Hematopoietic multipotent progenitor cell (in vitro differentiated cells): ENCODE data around the gene UBP1. TPM values are rescaled to one million over a fixed set of nuclear protein-coding genes. Genes with fewer than 3 reads are reported as not detected.
A peak's percentile ranks its signal among the peaks of the same experiment; 100 is the strongest.
"Not testable (repeated sequence)": the region's sequence is repeated elsewhere in the genome, so short reads cannot be mapped to it uniquely, and the experiment has no call there.

Experiments
- DNase-seq, 3 donors: peaks; one replicate each; pipeline ENCODE4 v3.0.0-alpha.2; 2011 to 2015; ENCODE audit warnings: low read depth in 2 of 3, low spot score in 2 of 3
- total RNA-seq: library from RNA; depleted of rRNA; stranded (reverse); fragments of >200 nt; gene quantifications from one replicate; pipeline ENCODE4 v1.2.3, GENCODE V29; 2012

Gene UBP1, protein sequence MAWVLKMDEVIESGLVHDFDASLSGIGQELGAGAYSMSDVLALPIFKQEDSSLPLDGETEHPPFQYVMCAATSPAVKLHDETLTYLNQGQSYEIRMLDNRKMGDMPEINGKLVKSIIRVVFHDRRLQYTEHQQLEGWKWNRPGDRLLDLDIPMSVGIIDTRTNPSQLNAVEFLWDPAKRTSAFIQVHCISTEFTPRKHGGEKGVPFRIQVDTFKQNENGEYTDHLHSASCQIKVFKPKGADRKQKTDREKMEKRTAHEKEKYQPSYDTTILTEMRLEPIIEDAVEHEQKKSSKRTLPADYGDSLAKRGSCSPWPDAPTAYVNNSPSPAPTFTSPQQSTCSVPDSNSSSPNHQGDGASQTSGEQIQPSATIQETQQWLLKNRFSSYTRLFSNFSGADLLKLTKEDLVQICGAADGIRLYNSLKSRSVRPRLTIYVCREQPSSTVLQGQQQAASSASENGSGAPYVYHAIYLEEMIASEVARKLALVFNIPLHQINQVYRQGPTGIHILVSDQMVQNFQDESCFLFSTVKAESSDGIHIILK
- 42.0 TPM for total RNA-seq

DNA sequence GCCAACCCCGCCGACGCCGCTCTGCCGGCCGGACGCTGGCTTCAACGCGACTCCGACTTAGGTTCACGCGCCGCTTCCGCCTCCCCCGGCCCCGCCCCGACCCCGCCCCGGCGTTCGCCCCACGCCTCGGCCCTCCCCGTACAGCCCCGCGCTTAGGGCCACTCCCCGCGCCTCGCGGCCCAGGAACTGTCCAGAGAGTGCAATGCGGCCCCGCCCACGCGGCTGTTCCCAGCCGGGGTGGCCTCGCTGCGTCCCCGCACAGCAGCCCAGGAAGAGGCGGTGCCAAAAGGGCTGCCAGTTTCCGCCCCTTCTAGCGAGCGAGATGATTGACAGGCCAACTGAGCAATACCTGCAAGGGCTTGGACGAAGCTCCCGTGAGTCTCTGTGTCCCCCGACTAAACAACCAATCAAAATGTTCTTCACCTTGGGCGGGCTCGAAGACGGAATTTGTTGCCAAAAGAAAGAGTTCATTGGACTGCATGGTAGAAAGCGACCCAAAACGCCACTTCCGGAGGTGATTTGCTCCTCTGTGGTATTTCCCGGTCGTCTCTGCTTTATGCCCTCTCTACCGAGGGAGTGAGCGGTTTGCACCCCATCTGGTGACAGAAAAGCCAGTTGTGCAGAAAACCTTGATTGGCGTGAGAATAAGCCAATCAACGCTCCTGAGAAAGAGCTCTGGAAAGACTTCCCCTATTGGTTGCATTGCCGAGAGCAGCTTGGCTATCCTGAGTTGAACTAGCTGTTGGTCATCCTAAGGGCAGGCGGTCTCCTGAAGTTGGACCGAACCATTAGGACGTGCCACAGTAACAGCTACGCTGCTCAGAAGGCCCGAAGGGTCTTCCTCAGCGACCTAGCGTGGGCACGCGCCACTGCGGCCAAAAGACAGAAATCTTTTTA lies at the start of gene UBP1:
UBP1 (minus strand) TSS at position 78 of the 897 bp plus-strand sequence. CDS start 557 bp downstream, outside the sequence.
- DNase-seq = peak; percentile 95 to 100 (median 100)

DNA sequence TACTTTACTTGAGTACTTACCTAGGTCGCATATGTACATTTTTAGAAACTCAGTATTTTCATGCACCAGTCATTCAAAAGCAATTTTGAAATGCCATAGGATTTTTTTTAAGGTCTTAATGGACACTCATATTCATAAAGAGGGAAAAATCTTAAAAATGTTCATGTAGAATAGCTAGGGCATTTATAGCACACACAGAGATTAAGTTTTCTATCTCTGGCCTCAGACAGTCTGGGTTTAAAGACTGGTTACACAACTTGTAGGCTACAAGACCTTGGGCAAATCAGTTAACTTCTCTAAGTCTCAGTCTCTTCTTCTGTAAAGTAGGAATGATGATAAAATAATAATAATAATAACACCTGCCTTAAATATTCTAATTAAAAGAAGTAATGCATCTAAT lies 48.5 kb upstream of the UBP1 start:
- DNase-seq = no peak

DNA sequence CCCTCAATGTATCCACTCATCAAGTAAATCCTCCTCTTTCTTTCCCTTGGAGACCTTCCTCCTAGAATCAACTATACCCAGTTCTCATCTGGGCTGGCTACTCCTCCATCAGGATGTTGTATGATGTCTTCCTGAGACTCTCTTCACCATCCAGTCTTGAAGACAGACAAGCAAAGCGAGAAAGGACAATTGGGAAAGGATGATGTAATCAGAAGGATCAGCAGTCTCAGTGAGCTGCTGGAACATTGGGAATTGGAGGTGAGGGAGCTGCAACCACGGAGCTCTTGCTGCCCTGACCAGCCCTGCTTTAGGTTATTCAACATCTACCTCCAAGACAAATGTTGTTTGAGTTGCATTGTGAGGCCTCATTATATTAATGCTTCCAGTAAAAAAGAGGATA lies 48.0 kb upstream of the UBP1 start:
- DNase-seq = no peak

DNA sequence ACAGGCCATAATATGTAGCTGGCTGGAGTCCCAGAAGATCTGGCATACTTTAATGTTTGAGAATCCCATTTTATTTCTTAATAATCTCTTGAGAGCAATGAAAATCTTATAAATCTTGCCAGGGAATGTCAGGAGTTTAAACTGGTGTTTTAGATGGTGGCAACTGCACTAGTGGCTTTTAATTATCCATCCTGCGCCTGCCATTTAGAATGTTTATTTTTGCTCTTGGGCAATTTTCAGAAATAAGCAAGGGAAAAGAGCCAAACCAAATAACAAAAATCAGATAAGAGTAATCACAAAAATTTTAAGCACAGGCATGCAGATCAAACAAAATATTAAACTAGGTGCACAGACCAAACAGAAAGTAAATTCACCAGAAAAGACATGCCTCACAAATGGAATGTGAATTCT lies 41.9 kb upstream of the UBP1 start:
- DNase-seq = no peak

DNA sequence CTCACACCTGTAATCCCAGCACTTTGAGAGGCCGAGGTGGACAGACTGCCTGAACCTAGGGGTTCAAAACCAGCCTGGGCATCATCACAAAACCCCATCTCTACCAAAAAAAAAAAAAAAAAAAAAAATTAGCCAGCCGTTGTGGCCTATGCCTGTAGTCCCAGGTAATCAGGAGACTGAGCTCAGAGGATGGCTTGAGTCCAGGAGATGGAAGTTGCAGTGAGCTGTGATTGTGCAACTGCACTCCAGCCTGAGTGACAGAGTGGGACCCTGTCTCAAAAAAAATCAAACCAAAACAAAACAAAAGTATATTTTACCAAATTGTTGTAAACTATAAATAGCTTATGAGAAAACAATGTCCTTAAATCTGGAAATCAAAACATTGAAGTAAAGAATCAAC lies 34.7 kb upstream of the UBP1 start:
- DNase-seq = no peak

DNA sequence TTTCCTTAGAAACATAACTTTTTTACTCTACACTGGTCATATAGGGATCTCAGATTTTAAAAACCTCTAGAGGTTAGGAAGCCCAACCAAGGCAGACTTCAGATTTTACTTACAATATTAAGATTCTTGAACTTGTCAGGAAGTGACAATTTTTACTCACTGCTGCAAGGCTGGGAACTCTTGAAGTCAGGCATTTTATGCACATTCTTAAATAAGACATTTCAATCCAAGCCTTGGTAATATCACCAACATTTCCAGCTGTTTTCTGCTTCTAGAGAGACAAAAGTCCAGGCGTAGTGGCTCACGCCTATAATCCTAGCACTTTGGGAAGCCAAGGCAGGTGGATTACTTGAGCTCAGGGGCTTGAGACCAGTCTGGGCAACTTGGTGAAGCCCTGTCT lies 33.6 kb upstream of the UBP1 start:
- DNase-seq = no peak

DNA sequence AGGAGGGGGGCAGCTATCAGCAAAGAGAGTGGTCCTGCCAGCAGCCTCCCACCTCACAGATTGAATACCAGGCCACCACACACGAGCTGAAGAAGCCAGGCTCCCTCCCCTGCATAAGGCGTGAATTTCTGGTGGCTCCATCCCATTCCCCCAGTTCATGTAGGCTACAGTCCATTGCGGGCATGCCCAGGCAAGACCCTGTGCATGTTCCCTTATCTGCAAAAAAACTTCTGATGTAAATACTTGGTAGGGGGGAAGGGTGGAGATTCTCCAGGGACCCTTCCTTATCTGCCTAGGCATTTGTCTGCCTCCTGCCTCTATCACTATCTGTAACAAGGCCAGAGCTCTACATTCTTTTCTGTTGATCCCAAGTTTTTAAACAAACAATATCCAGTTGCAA lies 27.6 kb upstream of the UBP1 start:
- no peak for DNase-seq

DNA sequence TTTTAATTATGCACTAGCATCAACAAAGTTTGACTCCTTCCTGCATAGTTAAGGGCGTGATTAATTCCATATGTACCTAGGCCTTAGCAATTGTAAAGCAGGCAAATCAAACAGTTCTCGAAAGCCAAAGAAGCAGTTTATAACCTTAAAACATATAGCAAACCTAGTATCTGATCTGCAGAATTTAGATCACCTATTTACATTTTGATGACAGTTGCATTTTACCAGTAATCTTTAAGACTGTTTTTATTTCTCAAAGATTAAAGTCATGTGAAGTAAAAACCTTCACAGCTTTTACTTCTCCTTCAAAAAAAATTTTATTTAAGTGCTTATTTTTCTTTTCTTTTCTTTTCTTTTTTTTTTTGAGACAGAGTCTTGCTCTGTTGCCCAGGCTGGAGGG lies 20.9 kb upstream of the UBP1 start:
- DNase-seq = no peak

DNA sequence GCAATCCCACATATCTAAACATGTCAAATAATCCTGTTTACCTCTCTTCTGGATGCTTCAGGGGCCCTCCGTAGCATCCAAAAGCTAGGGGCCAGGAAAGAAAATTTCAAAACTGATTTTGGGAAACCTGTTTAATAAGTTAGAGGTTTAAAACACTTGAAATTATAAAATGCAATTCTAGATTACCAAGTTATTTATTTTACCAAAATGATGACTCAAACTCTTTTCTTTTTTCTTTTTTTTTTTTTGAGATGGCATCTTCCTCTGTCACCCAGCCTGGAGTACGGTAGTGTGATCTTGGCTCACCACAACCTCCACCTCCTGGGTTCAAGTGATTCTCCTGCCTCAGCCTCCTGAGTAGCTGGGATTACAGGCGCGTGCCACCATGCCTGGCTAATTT lies 19.4 kb upstream of the UBP1 start:
- not testable (repeated sequence) for DNase-seq

DNA sequence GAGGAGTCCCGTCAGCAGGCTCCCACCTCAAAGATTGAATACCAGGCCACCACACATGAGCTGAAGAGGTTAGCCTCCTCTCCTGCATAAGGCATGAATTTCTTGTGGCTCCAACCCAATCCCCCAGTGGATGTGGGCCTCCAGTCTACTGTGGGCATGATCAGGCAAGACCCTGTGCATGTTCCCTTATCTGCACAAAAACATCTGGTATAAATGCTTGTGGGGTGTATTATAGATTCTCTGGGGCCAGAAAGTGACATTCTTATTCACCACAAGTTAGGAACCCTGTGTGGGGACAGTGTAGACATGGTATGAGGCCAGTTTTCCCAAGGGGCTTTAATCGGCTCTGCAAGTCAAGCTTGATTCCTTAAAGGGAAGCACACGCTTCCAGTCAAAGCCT lies 18.2 kb upstream of the UBP1 start:
- no peak for DNase-seq

DNA sequence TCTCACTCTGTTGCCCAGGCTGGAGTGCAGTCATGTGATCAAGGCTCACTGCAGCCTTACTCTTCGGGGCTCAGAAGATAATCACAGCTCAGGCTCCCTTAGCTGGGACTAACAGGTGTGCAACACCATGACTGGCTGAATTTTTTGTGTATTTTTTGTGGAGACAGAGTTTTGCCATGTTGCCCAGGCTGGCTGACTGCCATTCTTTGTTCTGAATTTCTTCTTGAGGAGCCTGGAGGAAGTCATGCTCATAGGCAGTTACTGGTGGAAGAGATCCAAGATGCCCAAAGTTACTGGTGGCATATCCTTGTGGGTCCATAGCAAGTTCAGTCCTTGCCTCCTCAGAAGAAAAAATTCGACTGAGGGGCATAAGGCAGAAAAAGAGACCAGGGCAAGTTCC lies 16.6 kb upstream of the UBP1 start:
- DNase-seq = no peak

DNA sequence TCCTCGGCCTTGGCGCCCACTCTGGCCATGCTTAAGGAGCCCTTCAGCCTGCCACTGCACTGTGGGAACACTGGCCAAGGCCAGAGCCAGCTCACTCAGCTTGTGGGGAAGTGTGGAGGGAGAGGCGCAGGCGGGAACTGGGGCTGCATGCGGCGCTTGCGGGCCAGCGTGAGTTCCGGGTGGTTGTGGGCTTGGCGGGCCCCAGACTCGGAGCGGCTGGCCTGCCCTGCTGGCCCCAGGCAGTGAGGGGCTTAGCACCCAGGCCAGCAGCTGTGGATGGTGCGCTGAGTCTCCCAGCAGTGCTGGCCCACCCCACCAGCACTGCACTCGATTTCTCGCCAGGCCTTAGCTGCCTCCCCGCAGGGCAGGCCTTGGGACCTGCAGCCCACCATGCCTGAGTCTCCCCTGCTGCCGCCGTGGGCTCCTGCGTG lies 13.1 kb upstream of the UBP1 start:
- no peak for DNase-seq

DNA sequence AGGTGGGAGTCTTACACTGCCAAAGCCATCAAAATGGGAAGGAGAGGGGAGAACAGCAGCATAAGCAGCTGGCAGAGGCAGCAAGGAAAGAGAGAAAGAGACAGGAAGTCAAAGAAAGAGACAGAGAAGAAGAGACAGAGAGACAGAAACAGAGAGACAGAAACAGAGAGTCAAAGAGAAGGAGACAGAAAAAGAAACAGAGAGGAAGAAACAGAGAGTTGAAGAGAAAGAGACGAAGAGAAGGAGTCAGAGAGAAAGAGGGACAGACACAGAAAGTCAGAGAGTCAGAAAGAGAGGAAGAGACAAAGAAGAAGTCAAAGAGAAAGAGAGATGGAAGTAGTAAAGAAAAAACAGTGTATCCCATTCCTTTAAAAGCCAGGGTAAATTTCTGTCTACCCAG lies 11.8 kb upstream of the UBP1 start:
- DNase-seq = not testable (repeated sequence)

DNA sequence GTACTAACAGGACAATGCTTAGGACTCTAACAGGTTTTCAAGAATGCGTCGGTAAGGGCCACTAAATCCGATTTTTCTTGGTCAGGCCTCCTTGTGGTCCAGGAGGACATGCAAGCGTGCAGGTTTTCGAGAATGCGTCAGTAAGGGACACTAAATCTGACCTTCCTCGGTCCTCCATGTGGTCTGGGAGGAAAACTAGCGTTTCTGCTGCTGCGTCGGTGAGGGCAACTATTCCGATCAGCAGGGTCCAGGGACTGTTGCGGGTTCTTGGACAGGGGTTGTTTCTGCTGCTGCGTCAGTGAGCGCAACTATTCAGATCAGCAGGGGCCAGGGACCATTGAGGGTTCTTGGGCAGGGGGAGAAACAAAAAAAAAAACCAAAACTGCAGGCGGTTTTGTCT lies 7.8 kb upstream of the UBP1 start:
- DNase-seq = no peak

DNA sequence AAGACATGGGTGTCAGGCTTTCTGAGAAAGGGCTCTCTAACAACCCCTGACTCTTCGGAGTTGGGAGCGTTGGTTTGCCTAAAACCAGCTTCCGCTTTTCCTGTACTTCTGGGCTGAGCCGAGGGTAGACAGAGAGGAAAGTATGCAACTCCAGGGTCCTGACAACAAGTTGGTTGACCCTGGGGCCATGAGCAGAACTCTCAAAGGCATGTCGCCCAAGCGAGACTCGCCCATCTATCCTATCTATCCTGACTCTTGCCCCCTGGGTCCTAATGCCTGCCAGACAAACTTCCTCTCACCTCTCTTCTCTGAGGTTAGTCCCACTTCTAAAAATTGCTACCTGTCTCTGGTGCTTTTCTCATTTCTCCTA lies 7.0 kb upstream of the UBP1 start:
- not testable (repeated sequence) for DNase-seq

DNA sequence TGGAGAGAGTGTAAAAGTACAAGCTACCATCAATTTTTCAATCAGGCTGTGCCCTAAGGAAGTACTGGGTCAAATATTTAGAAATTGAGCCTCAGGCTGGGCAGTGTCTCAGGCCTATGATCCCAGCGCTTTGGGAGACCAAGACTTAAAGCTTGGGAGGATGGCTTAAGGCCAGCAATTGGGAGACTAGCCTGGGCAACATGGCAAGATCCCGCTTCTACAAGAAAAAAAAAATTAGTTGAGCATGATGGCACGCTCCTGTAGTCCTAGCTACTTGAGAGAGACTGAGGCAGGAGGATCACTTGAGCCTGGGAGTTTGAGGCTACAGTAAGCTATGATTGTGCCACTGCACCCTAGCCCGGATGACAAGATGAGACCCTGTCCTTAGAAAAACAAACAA lies 2.0 kb upstream of the UBP1 start:
- DNase-seq = no peak

DNA sequence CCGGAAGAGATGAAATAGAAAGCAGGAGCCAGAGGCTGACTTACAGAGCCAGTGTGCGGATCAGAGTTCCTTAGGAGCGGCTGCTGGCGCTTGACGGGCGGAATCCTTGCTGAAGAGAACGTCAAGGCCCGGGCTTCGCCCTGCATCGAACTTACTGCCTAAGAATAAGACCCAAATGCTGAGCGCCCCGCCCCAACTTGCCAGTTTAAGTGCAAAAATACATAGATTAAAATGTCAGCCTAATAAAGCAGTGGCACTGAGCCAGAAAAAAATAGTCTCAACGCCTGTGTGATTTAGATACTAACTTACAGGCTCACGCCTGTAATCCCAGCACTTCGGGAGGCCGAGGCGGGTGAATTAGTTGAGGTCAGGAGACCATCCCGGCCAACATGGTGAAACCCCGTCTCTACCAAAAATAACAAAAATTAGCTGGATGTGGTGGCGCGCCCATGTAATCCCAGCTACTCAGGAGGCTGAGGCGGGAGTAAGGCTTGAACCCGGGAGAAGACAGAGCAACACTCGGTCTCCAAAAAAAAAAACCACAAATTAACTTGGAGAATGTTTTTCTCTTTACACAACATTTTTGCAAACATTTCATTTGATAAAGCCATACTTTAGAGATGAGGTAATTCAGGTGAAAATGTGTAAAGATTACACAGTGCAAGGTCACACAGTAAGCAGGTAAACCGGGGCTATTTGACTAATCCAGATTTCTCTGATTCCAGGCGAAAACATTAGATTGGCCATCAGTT lies 1.2 kb upstream of the UBP1 start:
- DNase-seq = no peak

DNA sequence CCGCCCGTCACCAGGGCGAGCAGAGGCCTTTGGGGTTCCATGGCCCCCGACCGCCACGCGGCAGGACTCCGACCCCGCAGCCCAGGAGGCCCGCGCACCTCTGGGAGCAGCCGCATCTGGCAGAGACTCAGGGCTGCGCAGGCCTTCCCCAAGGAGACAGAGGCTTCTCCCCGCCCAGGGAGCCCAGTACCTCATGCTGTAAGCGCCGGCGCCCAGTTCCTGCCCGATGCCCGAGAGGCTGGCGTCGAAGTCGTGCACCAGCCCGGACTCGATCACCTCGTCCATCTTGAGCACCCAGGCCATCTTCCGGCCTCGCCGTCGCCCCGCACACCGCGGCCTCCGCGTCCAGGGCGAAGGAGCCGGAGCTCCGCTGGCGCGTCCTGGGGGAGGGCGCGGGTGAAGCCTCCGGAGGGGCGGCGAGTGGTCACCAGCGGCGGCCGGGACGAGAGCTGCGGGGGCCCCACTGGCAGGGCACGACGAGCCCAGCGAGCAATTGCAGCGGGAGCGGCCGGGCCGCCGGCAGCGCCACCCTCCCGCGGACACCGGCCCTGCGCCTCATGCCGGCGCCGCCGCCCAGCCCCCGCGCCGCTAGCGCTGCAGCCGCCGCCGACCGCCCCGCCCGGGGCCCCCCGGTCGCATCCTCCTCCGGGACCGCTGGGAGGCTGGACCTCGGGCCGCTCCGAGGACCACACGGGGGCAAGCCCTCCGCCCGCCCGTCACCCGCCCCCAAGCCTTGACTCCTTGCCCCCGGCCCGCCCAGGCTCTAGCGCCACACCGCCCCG lies 468 bp downstream of the UBP1 start:
- DNase-seq = peak in 2 of 3 donors; percentile 29 to 42

DNA sequence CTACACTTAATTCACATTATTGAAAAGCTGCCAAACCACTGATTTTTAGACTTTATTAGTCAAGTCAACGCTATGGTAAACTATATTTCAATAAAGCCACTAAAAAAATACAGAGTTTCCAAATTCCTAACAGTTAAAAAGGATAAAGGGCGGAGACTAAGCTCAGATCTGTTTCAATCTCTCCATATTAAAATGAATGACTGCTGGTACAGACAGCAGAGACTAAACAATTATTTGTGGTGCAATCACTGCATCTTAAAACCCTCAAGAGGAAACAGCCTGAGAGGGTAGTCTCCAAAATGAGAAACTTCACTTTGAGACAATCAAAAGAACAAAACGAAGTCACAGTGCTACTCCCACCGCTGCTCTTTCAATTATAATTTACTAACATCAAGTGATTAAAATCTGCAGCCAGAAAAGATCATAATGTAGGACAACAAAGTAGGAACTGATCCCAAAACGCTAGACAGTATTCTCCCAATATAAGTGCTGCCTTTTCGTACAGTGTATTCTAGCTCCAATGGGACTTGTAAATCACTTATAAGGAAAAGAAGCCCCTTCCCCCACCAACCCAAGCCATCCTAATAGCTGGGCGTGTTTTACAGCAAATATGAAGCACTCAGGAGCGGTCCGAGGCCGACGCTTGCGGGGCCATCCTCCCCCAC lies 1.2 kb downstream of the UBP1 start:
- DNase-seq = no peak

DNA sequence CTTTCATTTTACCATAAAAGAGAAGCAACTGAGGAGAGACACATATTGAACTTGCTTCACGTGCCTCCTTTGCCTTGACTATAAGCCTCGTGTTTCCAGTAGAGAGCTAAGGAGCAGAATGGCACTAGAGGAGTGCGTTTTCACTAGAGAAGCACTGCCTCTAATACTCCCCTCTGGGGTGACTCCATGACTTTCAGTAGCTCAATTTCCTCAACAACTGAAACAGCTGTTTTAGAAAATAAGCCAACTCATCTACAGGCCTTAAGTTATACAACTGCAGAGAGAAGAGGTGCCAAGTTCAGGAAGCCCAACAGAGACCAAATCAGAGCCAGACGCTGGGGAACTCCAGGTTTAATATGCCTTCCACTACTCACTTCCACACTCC lies 1.9 kb downstream of the UBP1 start:
- DNase-seq = peak in 2 of 3 donors; percentile 35 to 73
